Measurements from ENCODE around the gene USP35.

DNA sequence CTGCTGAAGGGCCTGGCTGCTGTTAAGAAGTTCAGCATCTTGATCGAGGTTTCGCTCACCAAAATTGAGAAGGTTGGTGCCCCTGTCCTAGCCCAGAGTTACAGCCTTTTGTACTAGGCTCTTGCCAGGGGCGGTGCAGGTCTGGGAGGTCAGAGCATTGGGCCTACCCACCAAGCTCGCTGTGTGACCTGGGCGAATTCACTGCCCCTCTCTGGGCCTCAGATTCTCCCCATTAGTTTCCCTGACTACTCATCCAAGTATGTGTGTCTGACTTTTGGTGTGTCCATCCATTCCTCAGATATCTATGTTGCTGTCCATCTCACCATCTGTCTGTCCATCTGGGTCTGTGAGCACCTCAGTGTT lies 10.9 kb downstream of the USP35 start:
- no peak for TF ChIP-seq REST (IDR thresholded peaks at IDR 0.05; ENCODE audit: low read depth)
- TF ChIP-seq FOXM1 (IDR thresholded peaks at IDR 0.05; ENCODE audit: borderline replicate concordance, low read depth): no peak
- no peak for TF ChIP-seq EP300 (IDR thresholded peaks at IDR 0.05; ENCODE audit: borderline replicate concordance)
- no peak for TF ChIP-seq CEBPB (IDR thresholded peaks at IDR 0.05)
